Activated CD4-positive, alpha-beta T cell treated with anti-CD3 and anti-CD28 coated beads, Interleukin-10, Interleukin-2, amounts not matched to agents 100 ng/mL and 50 ng/mL, durations not matched to agents 16 hours and 8 hours (primary cell): ENCODE measurements around the gene OBP2B.
A peak's percentile ranks its signal among the peaks of the same experiment; 100 is the strongest.
"Not testable (repeated sequence)": the region's sequence is repeated elsewhere in the genome, so short reads cannot be mapped to it uniquely, and the experiment has no call there.

Experiments used
- DNase-seq: peaks from one replicate; pipeline ENCODE4 v3.0.0-alpha.2; 2020

The OBP2B gene

GRCh38 chr9:133200631-133201030, 8.4 kb downstream of the OBP2B start:
- DNase-seq: no peak

DNA sequence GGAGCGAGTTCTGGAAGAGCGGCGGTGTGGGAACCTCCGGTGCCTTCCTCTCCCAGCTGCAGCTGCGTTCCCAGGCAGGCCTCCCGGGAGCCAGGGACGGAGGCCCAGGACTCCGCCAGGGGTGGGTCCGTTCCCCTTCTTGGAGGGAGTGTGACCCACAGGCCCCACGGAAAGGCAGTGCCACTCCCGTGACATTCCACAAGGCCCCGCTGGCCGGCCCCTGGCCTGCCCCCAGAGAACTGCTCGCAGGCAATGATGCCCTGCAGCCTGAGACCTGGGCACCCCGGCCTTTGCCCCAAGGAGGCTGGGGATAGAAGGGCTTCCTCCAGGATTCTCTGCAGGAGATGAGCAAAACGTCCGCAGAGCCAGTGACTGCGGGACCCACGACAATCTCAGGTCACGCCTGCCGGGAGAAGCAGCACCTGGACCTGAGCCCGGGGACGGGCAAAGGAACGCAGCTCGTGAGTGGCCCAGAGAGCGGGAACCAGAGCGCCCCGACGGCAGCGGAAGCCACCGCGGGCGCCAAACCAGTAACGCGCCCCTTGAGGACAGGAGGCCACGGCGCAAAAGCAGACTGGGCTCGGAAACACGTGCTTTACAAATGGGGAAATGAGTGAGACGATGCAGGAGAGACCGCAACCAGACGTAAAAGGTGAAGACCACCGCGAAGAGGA, 9.3 kb downstream of the OBP2B start:
- peak; percentile 46 for DNase-seq

DNA sequence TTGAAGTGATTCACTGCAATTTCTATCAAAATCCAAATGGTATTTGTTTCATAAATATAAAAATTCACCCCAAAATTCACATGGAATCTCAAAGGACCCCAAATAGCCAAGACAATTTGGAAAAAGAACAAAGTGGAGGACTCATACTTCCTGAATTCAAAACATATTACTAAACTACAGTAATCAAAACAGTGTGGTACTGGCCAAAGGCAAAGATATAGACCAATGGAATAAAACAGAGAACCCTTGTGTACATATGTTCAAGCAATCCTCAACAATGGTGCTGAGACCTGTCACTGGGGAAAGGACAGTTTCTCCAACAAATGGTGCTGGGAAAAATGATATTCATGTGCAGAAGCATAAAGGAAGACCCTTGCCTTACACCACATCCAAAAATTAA, 14.0 kb downstream of the OBP2B start:
- DNase-seq: no peak

- no peak for DNase-seq
Observed at GRCh38 chr9:133194597-133194996, 14.5 kb downstream of the OBP2B start.

DNA sequence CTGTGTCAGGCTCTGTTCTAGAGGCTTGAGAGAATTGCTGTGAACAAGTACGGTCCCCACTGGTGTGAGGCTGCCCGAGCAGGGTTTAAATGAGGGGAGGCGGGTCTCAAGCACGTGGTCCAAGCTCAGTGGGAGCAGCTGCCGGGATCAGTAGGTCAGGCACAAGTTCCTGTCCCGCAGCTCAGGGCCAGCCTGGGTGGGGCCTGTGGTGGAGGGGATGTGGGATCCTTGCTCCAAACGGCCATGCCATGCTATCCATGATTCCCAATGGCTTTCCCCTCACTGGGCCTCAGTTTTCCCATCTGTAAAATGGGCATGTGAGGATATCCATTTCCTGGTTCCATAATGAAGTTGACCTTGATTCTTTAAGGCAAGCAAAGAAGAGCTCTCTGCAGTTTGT, 17.1 kb downstream of the OBP2B start:
- DNase-seq: no peak

- no peak for DNase-seq
Observed at GRCh38 chr9:133189826-133190225, 19.2 kb downstream of the OBP2B start.

- no peak for DNase-seq
Observed at GRCh38 chr9:133188843-133189180, 20.2 kb downstream of the OBP2B start.

DNA sequence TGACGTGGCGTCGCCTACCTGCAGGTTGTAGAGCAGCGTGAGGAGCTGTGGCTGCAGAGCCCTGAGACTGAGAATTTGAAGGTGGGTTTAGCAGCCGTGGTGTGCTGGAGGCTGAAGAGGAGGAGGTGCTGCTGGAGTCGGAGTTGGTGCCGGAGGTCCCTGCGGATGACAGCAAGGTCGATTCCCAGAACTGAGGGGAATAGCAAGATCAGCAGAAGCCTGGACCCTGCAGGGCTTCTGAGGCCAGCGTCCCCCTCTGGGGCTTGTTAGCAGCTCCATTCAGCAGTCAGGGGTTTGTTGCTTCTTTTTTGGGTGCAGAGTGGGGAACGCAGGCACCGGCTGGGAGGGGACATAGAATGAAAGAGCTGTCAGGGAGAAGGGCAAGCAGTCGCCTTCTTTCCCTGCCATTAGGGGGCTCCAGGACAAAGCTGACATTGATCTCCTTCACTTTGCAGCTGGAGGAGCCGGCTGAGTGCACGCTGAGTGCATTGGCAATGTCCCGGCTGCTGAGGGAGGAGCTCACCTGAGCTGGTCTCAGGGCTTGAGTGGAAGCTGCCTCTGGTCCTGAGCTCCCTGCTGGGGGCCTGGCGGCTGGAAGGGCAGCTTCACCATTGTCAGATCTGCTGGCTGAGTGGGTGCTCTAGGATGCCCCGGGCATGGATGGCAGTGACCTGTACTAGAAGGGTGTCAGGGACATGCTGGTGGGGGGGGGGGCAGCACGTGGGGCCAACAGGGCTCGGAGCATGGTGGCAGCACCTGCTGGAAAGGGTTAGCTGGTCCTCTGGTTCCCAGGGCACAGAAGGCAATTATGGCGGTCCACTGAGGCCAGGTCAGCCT, 20.8 kb downstream of the OBP2B start:
- DNase-seq: peak; percentile 9

DNA sequence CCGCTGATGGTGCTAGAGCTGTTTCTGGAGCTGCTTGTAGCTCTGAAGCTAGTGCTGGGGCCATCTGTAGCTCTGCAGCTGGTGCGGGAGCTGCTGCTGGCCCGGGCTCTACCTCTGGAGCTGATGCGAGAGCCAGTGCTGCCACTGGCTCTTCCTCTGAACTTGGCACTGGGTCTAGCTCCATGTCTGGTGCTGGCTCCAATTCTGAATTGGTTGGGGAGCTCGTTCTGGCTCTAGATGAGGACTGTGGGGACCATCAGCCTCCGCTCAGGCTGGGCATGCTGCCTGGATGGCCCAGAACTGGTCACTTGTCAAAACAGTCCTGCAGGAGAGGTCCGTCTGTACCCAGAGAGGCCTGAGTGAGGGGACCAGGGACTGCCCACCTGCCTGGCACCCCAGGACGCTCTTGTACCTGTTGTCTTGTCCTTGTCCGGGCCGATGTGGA, 21.5 kb downstream of the OBP2B start:
- DNase-seq: no peak

DNA sequence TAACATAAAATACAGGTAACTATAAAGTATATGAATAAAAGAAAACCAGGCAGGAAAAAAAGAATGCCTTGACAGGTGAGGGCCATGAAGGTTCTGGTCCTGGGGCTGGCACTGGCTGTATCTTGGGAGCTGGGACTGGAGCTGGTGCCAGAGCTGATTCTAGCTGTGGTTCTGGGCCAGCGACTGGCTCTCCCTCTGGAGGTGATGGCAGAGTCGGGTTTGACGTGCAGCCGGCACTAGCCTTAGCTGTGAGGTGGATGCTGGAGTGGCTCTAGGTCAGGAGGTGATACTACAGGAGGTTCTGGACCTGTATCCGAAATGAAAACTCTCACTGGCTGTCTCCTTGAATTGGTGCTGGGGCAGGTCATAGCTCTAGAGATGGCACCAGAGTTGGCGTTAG, 22.3 kb downstream of the OBP2B start:
- DNase-seq: no peak

GRCh38 chr9:133184971-133185370, 24.1 kb downstream of the OBP2B start:
- peak; percentile 73 for DNase-seq

DNA sequence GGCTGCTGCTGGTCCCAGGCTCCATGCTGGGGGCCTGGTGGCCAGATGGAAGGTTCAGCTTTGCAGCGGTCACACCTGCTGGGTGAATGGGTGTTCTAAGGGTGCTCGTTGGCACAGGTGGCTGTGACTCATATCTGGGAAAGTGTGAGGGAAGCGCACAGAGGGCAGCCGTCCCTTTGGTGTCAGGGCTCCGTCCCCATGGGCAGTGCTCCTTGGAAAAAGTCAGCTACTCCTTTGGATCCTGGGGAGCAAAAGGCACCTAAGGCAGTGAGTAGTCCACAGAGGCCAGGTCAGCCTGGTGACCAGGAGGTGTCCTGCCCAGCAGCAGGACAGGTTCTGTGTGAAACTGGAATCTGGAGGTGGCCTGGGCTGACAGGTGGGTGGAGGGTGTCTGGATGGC, 26.9 kb downstream of the OBP2B start:
- DNase-seq: no peak

DNA sequence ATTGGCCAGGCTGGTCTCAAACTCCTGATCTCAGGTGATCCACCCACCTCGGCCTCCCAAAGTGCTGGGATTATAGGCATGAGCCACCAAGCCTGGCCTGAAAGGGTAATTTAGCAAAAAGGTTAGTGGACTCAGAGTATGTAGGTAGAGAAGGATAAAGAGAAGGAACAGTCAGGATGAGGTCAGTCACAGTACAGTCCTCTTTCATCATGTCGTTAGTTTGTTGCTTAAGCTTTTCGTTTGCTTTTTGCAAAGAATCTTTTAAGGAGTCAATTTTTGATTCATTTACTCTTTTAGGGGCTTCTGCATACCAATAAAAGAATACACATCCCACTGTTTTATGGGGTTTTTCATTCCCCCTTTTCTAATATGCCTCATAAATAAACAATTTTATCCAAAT, 27.5 kb downstream of the OBP2B start:
- DNase-seq: no peak

- DNase-seq: no peak
Observed at GRCh38 chr9:133180953-133181352, 28.1 kb downstream of the OBP2B start.

GRCh38 chr9:133173056-133173455, 36.0 kb downstream of the OBP2B start:
- no peak for DNase-seq

DNA sequence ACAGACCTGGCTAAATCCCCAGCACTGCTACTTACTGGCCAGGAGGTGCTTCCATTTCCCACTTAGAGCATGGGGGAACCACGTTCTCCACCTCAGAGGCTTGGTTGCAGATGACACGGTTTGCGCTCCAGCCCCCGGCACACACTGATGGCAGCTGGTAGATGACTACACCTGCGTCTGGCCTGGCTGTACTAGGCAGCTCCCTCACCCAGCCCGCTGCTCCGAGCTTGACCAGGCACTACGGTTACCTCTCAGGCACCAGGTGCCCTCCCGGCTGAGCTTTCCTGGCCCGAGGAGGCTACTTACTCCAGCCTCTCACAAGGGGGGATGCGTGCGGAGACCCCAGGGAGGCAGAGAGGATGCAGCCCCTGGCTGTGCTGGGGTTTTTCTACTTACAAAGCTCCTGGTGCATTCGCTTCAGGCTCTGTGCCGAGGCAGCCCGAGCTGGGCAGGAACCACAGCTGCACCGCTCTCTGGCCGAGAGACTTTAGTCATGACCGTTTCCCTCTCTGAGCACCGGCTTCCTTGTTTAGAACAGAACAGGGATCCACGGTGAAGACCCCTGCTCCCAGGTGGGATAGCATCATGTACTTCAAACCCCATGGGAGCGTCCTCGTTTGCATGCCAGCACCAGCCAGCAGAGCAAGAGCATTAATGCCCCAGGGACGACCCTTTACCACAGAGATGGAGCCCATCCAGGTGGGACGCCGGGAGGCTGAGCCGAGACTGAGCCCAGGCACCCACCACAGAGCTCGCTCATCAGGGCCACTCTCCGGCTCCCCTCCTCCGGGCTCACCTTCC, 37.7 kb downstream of the OBP2B start:
- no peak for DNase-seq

DNA sequence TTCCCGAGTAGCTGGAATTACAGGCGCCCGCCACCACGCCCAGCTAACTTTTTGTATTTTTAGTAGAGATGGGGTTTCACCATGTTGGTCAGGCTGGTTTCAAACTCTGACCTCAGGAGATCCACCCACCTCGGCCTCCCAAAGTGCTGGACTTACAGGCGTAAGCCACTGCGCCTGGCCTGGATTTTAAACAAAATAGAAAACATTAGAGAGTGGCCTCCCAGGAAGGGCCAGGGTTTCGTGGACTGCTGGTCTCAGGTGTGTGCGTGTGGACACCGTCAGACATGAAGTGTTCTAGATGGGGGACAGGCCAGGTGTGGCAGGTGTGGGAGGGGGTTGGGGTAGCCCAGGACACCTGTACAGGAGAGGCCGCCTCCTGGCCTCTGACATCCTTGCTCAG, 38.3 kb downstream of the OBP2B start:
- no peak for DNase-seq

- DNase-seq: not testable (repeated sequence)
Observed at GRCh38 chr9:133169687-133170086, 39.4 kb downstream of the OBP2B start.

GRCh38 chr9:133169102-133169501, 39.9 kb downstream of the OBP2B start:
- no peak for DNase-seq

- no peak for DNase-seq
Observed at GRCh38 chr9:133168432-133168831, 40.6 kb downstream of the OBP2B start.

DNA sequence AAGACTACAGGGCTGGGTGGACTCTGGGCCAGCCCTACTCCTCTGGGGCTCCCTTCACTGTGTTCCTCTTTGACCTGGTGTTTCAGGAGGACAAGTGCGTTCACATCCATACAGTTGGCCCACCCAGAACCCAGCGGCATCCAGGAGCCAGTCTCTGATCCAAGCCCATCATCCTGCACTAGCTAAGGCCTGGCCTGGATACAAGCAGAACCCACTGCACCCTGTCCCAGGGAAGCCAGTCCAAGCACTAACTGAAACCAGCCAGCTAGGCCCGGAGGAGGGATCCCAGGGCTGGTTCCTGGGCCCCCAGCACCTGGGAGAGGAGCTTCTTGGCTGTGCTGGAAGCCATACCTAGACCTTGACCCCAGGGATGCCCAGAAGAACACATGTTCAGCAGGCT, 41.3 kb downstream of the OBP2B start:
- no peak for DNase-seq

- DNase-seq: no peak
Observed at GRCh38 chr9:133167096-133167730, 41.8 kb downstream of the OBP2B start.

DNA sequence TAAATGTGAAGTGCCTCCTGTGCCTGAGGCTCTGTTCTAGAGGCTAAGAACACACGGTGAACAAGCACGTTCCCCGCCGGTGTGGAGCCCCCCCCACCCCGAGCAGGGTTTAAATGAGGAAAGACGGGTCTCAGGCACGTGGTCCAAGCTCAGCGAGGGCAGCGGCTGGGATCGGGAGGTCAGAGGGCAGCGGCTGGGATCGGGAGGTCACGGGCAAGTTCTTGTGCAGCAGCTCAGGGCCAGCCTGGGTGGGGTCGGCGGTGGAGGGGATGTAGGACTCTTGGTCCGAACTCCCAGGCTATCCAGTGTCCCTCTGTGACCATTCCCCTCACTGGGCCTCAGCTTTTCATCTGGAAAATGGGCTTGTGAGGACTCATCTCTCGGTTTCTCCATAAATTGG, 42.7 kb downstream of the OBP2B start:
- no peak for DNase-seq

GRCh38 chr9:133165452-133165730, 43.7 kb downstream of the OBP2B start:
- DNase-seq: no peak
